GM18870 (cell line): ENCODE data around the gene SLC7A1.

Experiments used
- ATAC-seq: cut with Tn5 transposase; IDR thresholded peaks from one replicate; pipeline ENCODE4 v1.9.1; 2021; ENCODE audit warnings: moderate library complexity; ENCODE audit not compliant: unreplicated experiment

SLC7A1 gene

GRCh38 chr13:29562786-29563438 lies 32.6 kb downstream of the SLC7A1 start:
- ATAC-seq, result no peak

- no peak for ATAC-seq
These were observed 33.6 kb downstream of the SLC7A1 start for GRCh38 chr13:29561918-29562317.

GRCh38 chr13:29556742-29557141 lies 38.7 kb downstream of the SLC7A1 start:
- ATAC-seq, result no peak

GRCh38 chr13:29551214-29551613 lies 44.3 kb downstream of the SLC7A1 start:
- ATAC-seq, result no peak

GRCh38 chr13:29550430-29550988 lies 45.0 kb downstream of the SLC7A1 start:
- no peak for ATAC-seq

- no peak for ATAC-seq
These were observed 46.8 kb downstream of the SLC7A1 start for GRCh38 chr13:29548722-29549121.

- ATAC-seq, result no peak
These were observed 48.3 kb downstream of the SLC7A1 start for GRCh38 chr13:29547153-29547552.

- ATAC-seq, result no peak
These were observed 48.8 kb downstream of the SLC7A1 start for GRCh38 chr13:29546662-29547061.

- ATAC-seq, result no peak
These were observed 49.5 kb downstream of the SLC7A1 start for GRCh38 chr13:29545988-29546387.

GRCh38 chr13:29543230-29544215 lies 52.0 kb downstream of the SLC7A1 start:
- ATAC-seq, result peak; percentile 92

- no peak for ATAC-seq
These were observed 53.1 kb downstream of the SLC7A1 start for GRCh38 chr13:29542381-29542780.

- ATAC-seq, result no peak
These were observed 54.1 kb downstream of the SLC7A1 start for GRCh38 chr13:29541400-29541799.

GRCh38 chr13:29540799-29541198 lies 54.7 kb downstream of the SLC7A1 start:
- ATAC-seq, result no peak

- ATAC-seq, result no peak
These were observed 55.2 kb downstream of the SLC7A1 start for GRCh38 chr13:29540334-29540733.

GRCh38 chr13:29539856-29540255 lies 55.6 kb downstream of the SLC7A1 start:
- ATAC-seq, result no peak

GRCh38 chr13:29538652-29539040 lies 56.8 kb downstream of the SLC7A1 start:
- no peak for ATAC-seq

- ATAC-seq, result no peak
These were observed 57.5 kb downstream of the SLC7A1 start for GRCh38 chr13:29537736-29538651.

- no peak for ATAC-seq
These were observed 58.6 kb downstream of the SLC7A1 start for GRCh38 chr13:29536853-29537252.

GRCh38 chr13:29535663-29536655 lies 59.5 kb downstream of the SLC7A1 start:
- ATAC-seq, result no peak

- ATAC-seq, result no peak
These were observed 61.4 kb downstream of the SLC7A1 start for GRCh38 chr13:29534083-29534482.
